Measurements from ENCODE around the gene TPCN2.

GRCh38 chr11:69170704-69171103 is 122.0 kb downstream of the TPCN2 start:
- TF ChIP-seq EP300 (IDR thresholded peaks at IDR 0.05; ENCODE audit: borderline replicate concordance in 1 of 2, low read depth in 2 of 2, low read length in 2 of 2) (no peak), E2F6 (IDR thresholded peaks at IDR 0.05) (0 out of 2 replicates have a peak, but pooled peaks have one; percentile 44)
